Liver (tissue), 9 donors: ENCODE measurements around the gene ABLIM1. TPM values are rescaled to one million over a fixed set of nuclear protein-coding genes. Genes with fewer than 3 reads are reported as not detected.

Source experiments
- DNase-seq: peaks from one replicate; pipeline ENCODE4 v3.0.0-alpha.2; 2017; ENCODE audit warnings: low spot score
- H3K27ac ChIP-seq, 2 donors: one replicate each; pipeline ENCODE4 v1.7.0; 2013; ENCODE audit warnings: inconsistent platforms in 2 of 2, low read length in 2 of 2, control low read depth in 1 of 2, low read depth in 1 of 2, mild to moderate bottlenecking in 1 of 2
- H3K27me3 ChIP-seq, 4 donors: one replicate each; pipeline versions ENCODE4 v1.6.1 to v1.7.0; 2013; ENCODE audit warnings: low read length in 3 of 4, inconsistent platforms in 1 of 4, mild to moderate bottlenecking in 1 of 4, moderate library complexity in 1 of 4; ENCODE audit not compliant: control insufficient read depth in 4 of 4, insufficient read depth in 4 of 4
- H3K36me3 ChIP-seq, 4 donors: one replicate each; pipeline versions ENCODE4 v1.6.1 to v1.7.0; 2013; ENCODE audit warnings: low read length in 3 of 4, mild to moderate bottlenecking in 3 of 4, low read depth in 1 of 4, moderate library complexity in 1 of 4; ENCODE audit not compliant: control insufficient read depth in 4 of 4, insufficient read depth in 3 of 4
- H3K4me1 ChIP-seq, 4 donors: one replicate each; pipeline versions ENCODE4 v1.6.1 to v1.7.0; 2013; ENCODE audit warnings: low read length in 3 of 4, mild to moderate bottlenecking in 3 of 4, moderate library complexity in 1 of 4; ENCODE audit not compliant: control insufficient read depth in 4 of 4, insufficient read depth in 4 of 4
- H3K4me3 ChIP-seq, 3 donors: one replicate each; pipeline versions ENCODE4 v1.6.1 to v1.7.0; 2013; ENCODE audit warnings: low read length in 3 of 3, control low read depth in 1 of 3, low read depth in 1 of 3, mild to moderate bottlenecking in 1 of 3
- H3K9ac ChIP-seq, 2 donors: one replicate each; pipeline ENCODE4 v1.7.0; 2013; ENCODE audit warnings: low read length in 2 of 2, mild to moderate bottlenecking in 2 of 2, moderate library complexity in 2 of 2, control low read depth in 1 of 2, low read depth in 1 of 2
- H3K9me3 ChIP-seq, 4 donors: one replicate each; pipeline versions ENCODE4 v1.6.1 to v1.7.0; 2013; ENCODE audit warnings: low read length in 3 of 4; ENCODE audit not compliant: control insufficient read depth in 4 of 4
- ATF3 ChIP-seq: IDR thresholded peaks from 2 replicates; pipeline ENCODE4 v1.6.1; 2016; ENCODE audit warnings: antibody characterized with exemption
- CTCF ChIP-seq: fragments of 150-350 bp; IDR thresholded peaks from 2 replicates; pipeline ENCODE4 v1.5.1; 2017; ENCODE audit warnings: improper control_type of control experiment, low read depth, low read length; ENCODE audit not compliant: missing input control
- EGR1 ChIP-seq, 2 donors: IDR thresholded peaks; 2 replicates each; pipeline ENCODE4 v1.6.1; 2016 to 2018; ENCODE audit warnings: antibody characterized with exemption in 2 of 2, low read depth in 2 of 2
- FOXA1 ChIP-seq: IDR thresholded peaks from 2 replicates; pipeline ENCODE4 v1.6.1; 2016; ENCODE audit warnings: antibody characterized with exemption
- FOXA2 ChIP-seq: IDR thresholded peaks from 2 replicates; pipeline ENCODE4 v1.6.1; 2016; ENCODE audit warnings: antibody characterized with exemption
- GABPA ChIP-seq, 2 donors: IDR thresholded peaks in 1 of 2; conservative IDR thresholded peaks in 1 of 2; 2 replicates each; pipeline ENCODE4 v1.6.1; 2016; ENCODE audit warnings: antibody characterized with exemption in 2 of 2, mild to moderate bottlenecking in 1 of 2, moderate library complexity in 1 of 2
- HNF4A ChIP-seq, 2 donors: conservative IDR thresholded peaks; 2 replicates each; pipeline ENCODE4 v1.6.1; 2016; ENCODE audit warnings: antibody characterized with exemption in 2 of 2, mild to moderate bottlenecking in 2 of 2
- HNF4G ChIP-seq: IDR thresholded peaks from 2 replicates; pipeline ENCODE4 v1.6.1; 2016; ENCODE audit warnings: antibody characterized with exemption
- JUND ChIP-seq, 2 donors: IDR thresholded peaks; 2 replicates each; pipeline ENCODE4 v1.6.1; 2016; ENCODE audit warnings: antibody characterized with exemption in 2 of 2
- MAX ChIP-seq: IDR thresholded peaks from 2 replicates; pipeline ENCODE4 v1.6.1; 2016; ENCODE audit warnings: antibody characterized with exemption
- NR2F2 ChIP-seq: IDR thresholded peaks from 2 replicates; pipeline ENCODE4 v1.6.1; 2016; ENCODE audit warnings: antibody characterized with exemption
- REST ChIP-seq: IDR thresholded peaks from 2 replicates; pipeline ENCODE4 v1.6.1; 2016; ENCODE audit warnings: antibody characterized with exemption, mild to moderate bottlenecking
- RXRA ChIP-seq, 2 donors: IDR thresholded peaks; 2 replicates each; pipeline ENCODE4 v1.6.1; 2017 to 2018; ENCODE audit warnings: antibody characterized with exemption in 2 of 2, mild to moderate bottlenecking in 1 of 2
- SP1 ChIP-seq: IDR thresholded peaks from 2 replicates; pipeline ENCODE4 v1.6.1; 2018; ENCODE audit warnings: antibody characterized with exemption, mild to moderate bottlenecking
- YY1 ChIP-seq: IDR thresholded peaks from 2 replicates; pipeline ENCODE4 v1.6.1; 2016; ENCODE audit warnings: antibody characterized with exemption, mild to moderate bottlenecking
- ZBTB33 ChIP-seq: IDR thresholded peaks from 2 replicates; pipeline ENCODE4 v1.6.1; 2016; ENCODE audit warnings: antibody characterized with exemption
- WGBS: extraction: QIAGEN DNeasy Blood & Tissue Kit; methylation state at CpG from one replicate; pipeline ENCODE4 v1.1.7; 2013; 5-methylcytosine and 5-hydroxymethylcytosine counted together
- polyA plus RNA-seq, 2 donors: library from polyadenylated mRNA; stranded (reverse) in 1 of 2; unstranded in 1 of 2; fragments of 200-250 nt in 1 of 2; fragments of >200 nt in 1 of 2; fragmentation: Nextera tagmentation in 1 of 2; extraction: Ambion mirVana in 1 of 2; gene quantifications; one replicate each; pipeline versions ENCODE4 v1.2.1 to v1.2.3, GENCODE V29; 2013 to 2015
- total RNA-seq, 2 donors: library from RNA; depleted of rRNA; stranded (reverse); fragments of >200 nt; gene quantifications; one replicate each; pipeline ENCODE4 v1.2.3, GENCODE V29; 2014
- donor health status: healthy.
- donor health status: healthy.
- donor health status: healthy.
- donor health status: healthy.
- donor health status: healthy.

ABLIM1 gene
- total and polyA plus RNA-seq, 4 donors = 10.9 to 31.3 (median 13.1) TPM

GRCh38 chr10:114653926-114654325 lies 4.1 kb downstream of the ABLIM1 start:
- Histone ChIP-seq H3K27me3 (no peaks in the 10 kb centered on the region), H3K9me3 (no peaks in the 10 kb centered on the region), H3K36me3 (no peaks in the 10 kb centered on the region), H3K4me1 (peaks cover 11 to 38% (median 20%) of the 10 kb centered on the region in 4 donors), H3K9ac (no peak overlapping the region), H3K27ac (no peak overlapping the region), H3K4me3 (no peak overlapping the region)
- TF ChIP-seq FOXA2 (no peak), HNF4G (no peak), CTCF (no peak), SP1 (no peak), ATF3 (no peak), HNF4A (conservative IDR thresholded peaks at IDR 0.05) (no peak), REST (no peak), NR2F2 (no peak), YY1 (no peak), EGR1 (IDR thresholded peaks at IDR 0.05; ENCODE audit: low read depth in 2 of 2) (no peak), FOXA1 (no peak), ZBTB33 (no peak), GABPA (IDR thresholded peaks at IDR 0.05 in 1 of 2, conservative IDR thresholded peaks at IDR 0.05 in 1 of 2) (no peak), JUND (IDR thresholded peaks at IDR 0.05) (no peak), RXRA (IDR thresholded peaks at IDR 0.05) (no peak), MAX (no peak)
- WGBS = 67% methylated on average over 4 of the region's 4 CpGs
- DNase-seq = no peak
